Astrocyte (in vitro differentiated cells and primary cell): ENCODE data around the gene IMMP2L. TPM values are rescaled to one million over a fixed set of nuclear protein-coding genes. Genes with fewer than 3 reads are reported as not detected.

Source experiments
- DNase-seq: peaks from one replicate; pipeline ENCODE4 v3.0.0-alpha.2; 2010; ENCODE audit warnings: low read depth
- FAIRE-seq: peaks from 2 replicates; lab custom pipeline; 2011; peaks lifted over from hg19 to GRCh38; lab: Jason Lieb, UNC
- H2AFZ ChIP-seq: 2 replicates; pipeline ENCODE4 v1.6.0; 2012; ENCODE audit warnings: low read depth, low read length, inconsistent platforms
- H3K27ac ChIP-seq: 2 replicates; pipeline ENCODE4 v1.5.1; 2011; ENCODE audit warnings: low read depth, low read length, inconsistent platforms
- H3K27me3 ChIP-seq: 2 replicates; pipeline ENCODE4 v1.6.0; 2011; ENCODE audit warnings: low read length, inconsistent platforms; ENCODE audit not compliant: insufficient read depth
- H3K36me3 ChIP-seq: 2 replicates; pipeline ENCODE4 v1.5.1; 2011; ENCODE audit warnings: low read length, inconsistent platforms; ENCODE audit not compliant: insufficient read depth
- H3K4me1 ChIP-seq: 2 replicates; pipeline ENCODE4 v1.5.1; 2011; ENCODE audit warnings: low read length, inconsistent platforms; ENCODE audit not compliant: insufficient read depth
- H3K4me2 ChIP-seq: 2 replicates; pipeline ENCODE4 v1.6.0; 2012; ENCODE audit warnings: low read length, inconsistent platforms
- H3K4me3 ChIP-seq: 2 replicates; pipeline ENCODE4 v1.5.1; 2011; ENCODE audit warnings: low read depth, mild to moderate bottlenecking, low read length, inconsistent platforms; ENCODE audit not compliant: insufficient read depth
- H3K79me2 ChIP-seq: 2 replicates; pipeline ENCODE4 v1.6.0; 2012; ENCODE audit warnings: mild to moderate bottlenecking, low read length, inconsistent platforms; ENCODE audit not compliant: insufficient read depth
- H3K9ac ChIP-seq: 2 replicates; pipeline ENCODE4 v1.6.0; 2012; ENCODE audit warnings: mild to moderate bottlenecking, low read length, inconsistent platforms
- H3K9me3 ChIP-seq: 2 replicates; pipeline ENCODE4 v1.5.1; 2012; ENCODE audit warnings: low read depth, mild to moderate bottlenecking, low read length, inconsistent platforms; ENCODE audit not compliant: insufficient read depth
- H4K20me1 ChIP-seq: 2 replicates; pipeline ENCODE4 v1.6.0; 2012; ENCODE audit warnings: low read length, inconsistent platforms; ENCODE audit not compliant: insufficient read depth
- H3K27ac Mint-ChIP-seq: one replicate; pipeline ENCODE4 v1.8.0; 2021; ENCODE audit warnings: mild to moderate bottlenecking, mixed read lengths; ENCODE audit not compliant: unreplicated experiment
- H3K27me3 Mint-ChIP-seq: one replicate; pipeline ENCODE4 v1.8.0; 2021; ENCODE audit warnings: low read depth, mixed read lengths; ENCODE audit not compliant: unreplicated experiment
- H3K36me3 Mint-ChIP-seq: one replicate; pipeline ENCODE4 v1.8.0; 2021; ENCODE audit warnings: low read depth, mixed read lengths; ENCODE audit not compliant: unreplicated experiment
- H3K4me1 Mint-ChIP-seq: one replicate; pipeline ENCODE4 v1.8.0; 2021; ENCODE audit warnings: low read depth, mixed read lengths; ENCODE audit not compliant: unreplicated experiment
- H3K4me3 Mint-ChIP-seq: one replicate; pipeline ENCODE4 v1.8.0; 2021; ENCODE audit warnings: mild to moderate bottlenecking, moderate library complexity, mixed read lengths; ENCODE audit not compliant: unreplicated experiment
- H3K9me3 Mint-ChIP-seq: one replicate; pipeline ENCODE4 v1.8.0; 2021; ENCODE audit warnings: mild to moderate bottlenecking, mixed read lengths; ENCODE audit not compliant: unreplicated experiment
- EZH2 ChIP-seq: IDR thresholded peaks from 2 replicates; pipeline ENCODE4 v1.6.1; 2012; ENCODE audit warnings: mild to moderate bottlenecking, low read length, inconsistent platforms; ENCODE audit not compliant: insufficient read depth
- total RNA-seq: library from RNA; stranded (reverse); gene quantifications from 2 replicates; pipeline ENCODE4 v1.2.1, GENCODE V29; 2021
- TF ChIP-seq, protein P1 (sequence below): IDR thresholded peaks from 2 replicates; pipeline ENCODE4 v1.5.1; 2011; ENCODE audit warnings: low read depth, mild to moderate bottlenecking, inconsistent platforms, low read length, moderate library complexity; ENCODE audit not compliant: insufficient read depth

Gene IMMP2L
- total RNA-seq, 1 donor from 2014 or later = 13.8 TPM

- no peaks in the 10 kb centered on the region for H3K4me1 Mint-ChIP-seq
- Histone ChIP-seq H3K27me3 (no peaks in the 10 kb centered on the region), H3K4me2 (no peak overlapping the region), H3K27ac (no peak overlapping the region), H4K20me1 (no peaks in the 10 kb centered on the region), H2AFZ (no peak overlapping the region), H3K36me3 (no peaks in the 10 kb centered on the region), H3K79me2 (no peaks in the 10 kb centered on the region), H3K9me3 (no peaks in the 10 kb centered on the region), H3K4me3 (no peak overlapping the region), H3K4me1 (no peaks in the 10 kb centered on the region), H3K9ac (no peak overlapping the region)
- DNase-seq (no peak), FAIRE-seq (no peak)
- H3K27me3 Mint-ChIP-seq = no peaks in the 10 kb centered on the region
- no peaks in the 10 kb centered on the region for H3K36me3 Mint-ChIP-seq
- no peaks in the 10 kb centered on the region for H3K9me3 Mint-ChIP-seq
- H3K27ac Mint-ChIP-seq = no peak overlapping the region
- no peak overlapping the region for H3K4me3 Mint-ChIP-seq
- TF ChIP-seq, protein P1, sequence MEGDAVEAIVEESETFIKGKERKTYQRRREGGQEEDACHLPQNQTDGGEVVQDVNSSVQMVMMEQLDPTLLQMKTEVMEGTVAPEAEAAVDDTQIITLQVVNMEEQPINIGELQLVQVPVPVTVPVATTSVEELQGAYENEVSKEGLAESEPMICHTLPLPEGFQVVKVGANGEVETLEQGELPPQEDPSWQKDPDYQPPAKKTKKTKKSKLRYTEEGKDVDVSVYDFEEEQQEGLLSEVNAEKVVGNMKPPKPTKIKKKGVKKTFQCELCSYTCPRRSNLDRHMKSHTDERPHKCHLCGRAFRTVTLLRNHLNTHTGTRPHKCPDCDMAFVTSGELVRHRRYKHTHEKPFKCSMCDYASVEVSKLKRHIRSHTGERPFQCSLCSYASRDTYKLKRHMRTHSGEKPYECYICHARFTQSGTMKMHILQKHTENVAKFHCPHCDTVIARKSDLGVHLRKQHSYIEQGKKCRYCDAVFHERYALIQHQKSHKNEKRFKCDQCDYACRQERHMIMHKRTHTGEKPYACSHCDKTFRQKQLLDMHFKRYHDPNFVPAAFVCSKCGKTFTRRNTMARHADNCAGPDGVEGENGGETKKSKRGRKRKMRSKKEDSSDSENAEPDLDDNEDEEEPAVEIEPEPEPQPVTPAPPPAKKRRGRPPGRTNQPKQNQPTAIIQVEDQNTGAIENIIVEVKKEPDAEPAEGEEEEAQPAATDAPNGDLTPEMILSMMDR = no peak
- TF ChIP-seq EZH2 = no peak
These were observed 727.1 kb downstream of the IMMP2L start for GRCh38 chr7:110835218-110835617.

GRCh38 chr7:110831419-110831818 lies 730.9 kb downstream of the IMMP2L start:
- H3K27ac ChIP-seq = no peak overlapping the region
- H3K27me3 ChIP-seq = no peaks in the 10 kb centered on the region
- no peaks in the 10 kb centered on the region for H3K4me1 ChIP-seq
- H2AFZ ChIP-seq = no peak overlapping the region
- no peak overlapping the region for H3K4me3 ChIP-seq
- no peak for FAIRE-seq
- H3K27ac Mint-ChIP-seq = no peak overlapping the region
- TF ChIP-seq EZH2 = no peak
- TF ChIP-seq, protein P1 = no peak
- no peaks in the 10 kb centered on the region for H3K9me3 ChIP-seq
- no peak overlapping the region for H3K9ac ChIP-seq
- H3K79me2 ChIP-seq = no peaks in the 10 kb centered on the region
- H3K36me3 ChIP-seq = no peaks in the 10 kb centered on the region
- H3K4me3 Mint-ChIP-seq = no peak overlapping the region
- H3K4me1 Mint-ChIP-seq = no peaks in the 10 kb centered on the region
- no peaks in the 10 kb centered on the region for H4K20me1 ChIP-seq
- H3K27me3 Mint-ChIP-seq = no peaks in the 10 kb centered on the region
- no peaks in the 10 kb centered on the region for H3K36me3 Mint-ChIP-seq
- no peak overlapping the region for H3K4me2 ChIP-seq
- DNase-seq = no peak
- H3K9me3 Mint-ChIP-seq = no peaks in the 10 kb centered on the region

DNA sequence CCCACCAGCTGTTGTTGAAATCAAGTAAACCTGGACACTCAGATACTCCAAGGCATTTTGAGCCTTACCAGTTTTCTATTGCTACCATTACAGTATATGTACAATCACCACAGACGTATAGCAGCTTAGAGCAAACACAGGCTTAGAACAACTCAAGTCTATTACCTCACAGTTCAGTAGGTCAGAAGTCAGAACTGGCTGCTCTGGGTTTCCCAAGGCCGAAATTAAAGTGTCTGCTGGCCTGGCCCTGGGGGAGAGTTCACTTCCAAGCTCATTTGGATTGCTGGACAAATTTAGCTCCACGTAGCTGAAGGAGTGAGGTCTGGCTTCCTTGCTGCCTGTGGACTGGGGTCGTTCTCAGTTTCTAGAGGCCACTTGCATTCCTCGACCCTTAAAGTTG lies 731.5 kb downstream of the IMMP2L start:
- Histone ChIP-seq H3K4me1 (no peaks in the 10 kb centered on the region), H3K27me3 (no peaks in the 10 kb centered on the region), H4K20me1 (no peaks in the 10 kb centered on the region), H3K9me3 (no peaks in the 10 kb centered on the region), H3K36me3 (no peaks in the 10 kb centered on the region), H3K79me2 (no peaks in the 10 kb centered on the region), H3K4me2 (no peak overlapping the region), H3K4me3 (no peak overlapping the region), H3K9ac (no peak overlapping the region), H3K27ac (no peak overlapping the region), H2AFZ (no peak overlapping the region)
- no peaks in the 10 kb centered on the region for H3K36me3 Mint-ChIP-seq
- H3K27ac Mint-ChIP-seq = no peak overlapping the region
- DNase-seq (no peak), FAIRE-seq (no peak)
- H3K4me1 Mint-ChIP-seq = no peaks in the 10 kb centered on the region
- H3K4me3 Mint-ChIP-seq = no peak overlapping the region
- no peaks in the 10 kb centered on the region for H3K27me3 Mint-ChIP-seq
- no peaks in the 10 kb centered on the region for H3K9me3 Mint-ChIP-seq
- TF ChIP-seq, protein P1 = no peak
- no peak for TF ChIP-seq EZH2
